Liver (tissue), 9 donors: ENCODE results near the gene CSNK2B. TPM values are rescaled to one million over a fixed set of nuclear protein-coding genes. Genes with fewer than 3 reads are reported as not detected.

Experiments
- DNase-seq: peaks from one replicate; pipeline ENCODE4 v3.0.0-alpha.2; 2017; ENCODE audit warnings: low spot score
- H3K27ac ChIP-seq, 2 donors: one replicate each; pipeline ENCODE4 v1.7.0; 2013; ENCODE audit warnings: inconsistent platforms in 2 of 2, low read length in 2 of 2, control low read depth in 1 of 2, low read depth in 1 of 2, mild to moderate bottlenecking in 1 of 2
- H3K27me3 ChIP-seq, 4 donors: one replicate each; pipeline versions ENCODE4 v1.6.1 to v1.7.0; 2013; ENCODE audit warnings: low read length in 3 of 4, inconsistent platforms in 1 of 4, mild to moderate bottlenecking in 1 of 4, moderate library complexity in 1 of 4; ENCODE audit not compliant: control insufficient read depth in 4 of 4, insufficient read depth in 4 of 4
- H3K36me3 ChIP-seq, 4 donors: one replicate each; pipeline versions ENCODE4 v1.6.1 to v1.7.0; 2013; ENCODE audit warnings: low read length in 3 of 4, mild to moderate bottlenecking in 3 of 4, low read depth in 1 of 4, moderate library complexity in 1 of 4; ENCODE audit not compliant: control insufficient read depth in 4 of 4, insufficient read depth in 3 of 4
- H3K4me1 ChIP-seq, 4 donors: one replicate each; pipeline versions ENCODE4 v1.6.1 to v1.7.0; 2013; ENCODE audit warnings: low read length in 3 of 4, mild to moderate bottlenecking in 3 of 4, moderate library complexity in 1 of 4; ENCODE audit not compliant: control insufficient read depth in 4 of 4, insufficient read depth in 4 of 4
- H3K4me3 ChIP-seq, 3 donors: one replicate each; pipeline versions ENCODE4 v1.6.1 to v1.7.0; 2013; ENCODE audit warnings: low read length in 3 of 3, control low read depth in 1 of 3, low read depth in 1 of 3, mild to moderate bottlenecking in 1 of 3
- H3K9ac ChIP-seq, 2 donors: one replicate each; pipeline ENCODE4 v1.7.0; 2013; ENCODE audit warnings: low read length in 2 of 2, mild to moderate bottlenecking in 2 of 2, moderate library complexity in 2 of 2, control low read depth in 1 of 2, low read depth in 1 of 2
- H3K9me3 ChIP-seq, 4 donors: one replicate each; pipeline versions ENCODE4 v1.6.1 to v1.7.0; 2013; ENCODE audit warnings: low read length in 3 of 4; ENCODE audit not compliant: control insufficient read depth in 4 of 4
- FOXA2 ChIP-seq: IDR thresholded peaks from 2 replicates; pipeline ENCODE4 v1.6.1; 2016; ENCODE audit warnings: antibody characterized with exemption
- HNF4A ChIP-seq, 2 donors: conservative IDR thresholded peaks; 2 replicates each; pipeline ENCODE4 v1.6.1; 2016; ENCODE audit warnings: antibody characterized with exemption in 2 of 2, mild to moderate bottlenecking in 2 of 2
- HNF4G ChIP-seq: IDR thresholded peaks from 2 replicates; pipeline ENCODE4 v1.6.1; 2016; ENCODE audit warnings: antibody characterized with exemption
- NR2F2 ChIP-seq: IDR thresholded peaks from 2 replicates; pipeline ENCODE4 v1.6.1; 2016; ENCODE audit warnings: antibody characterized with exemption
- RAD21 ChIP-seq, 2 donors: IDR thresholded peaks; 2 replicates each; pipeline ENCODE4 v1.6.1; 2016; ENCODE audit warnings: antibody characterized with exemption in 2 of 2, mild to moderate bottlenecking in 2 of 2
- RXRA ChIP-seq, 2 donors: IDR thresholded peaks; 2 replicates each; pipeline ENCODE4 v1.6.1; 2017 to 2018; ENCODE audit warnings: antibody characterized with exemption in 2 of 2, mild to moderate bottlenecking in 1 of 2
- YY1 ChIP-seq: IDR thresholded peaks from 2 replicates; pipeline ENCODE4 v1.6.1; 2016; ENCODE audit warnings: antibody characterized with exemption, mild to moderate bottlenecking
- WGBS: extraction: QIAGEN DNeasy Blood & Tissue Kit; methylation state at CpG from one replicate; pipeline ENCODE4 v1.1.7; 2013; 5-methylcytosine and 5-hydroxymethylcytosine counted together
- polyA plus RNA-seq, 2 donors: library from polyadenylated mRNA; stranded (reverse) in 1 of 2; unstranded in 1 of 2; fragments of 200-250 nt in 1 of 2; fragments of >200 nt in 1 of 2; fragmentation: Nextera tagmentation in 1 of 2; extraction: Ambion mirVana in 1 of 2; gene quantifications; one replicate each; pipeline versions ENCODE4 v1.2.1 to v1.2.3, GENCODE V29; 2013 to 2015
- total RNA-seq, 2 donors: library from RNA; depleted of rRNA; stranded (reverse); fragments of >200 nt; gene quantifications; one replicate each; pipeline ENCODE4 v1.2.3, GENCODE V29; 2014
- TF ChIP-seq, protein P1 (sequence below): IDR thresholded peaks from 2 replicates; pipeline ENCODE4 v1.6.1; 2016; ENCODE audit warnings: antibody characterized with exemption, mild to moderate bottlenecking
- TF ChIP-seq, protein P2 (sequence below): IDR thresholded peaks from 2 replicates; pipeline ENCODE4 v1.6.1; 2016; ENCODE audit warnings: antibody characterized with exemption
- TF ChIP-seq, protein P3 (sequence below): IDR thresholded peaks from 2 replicates; pipeline ENCODE4 v1.6.1; 2016; ENCODE audit warnings: antibody characterized with exemption
- TF ChIP-seq, protein P4 (sequence below): IDR thresholded peaks from 2 replicates; pipeline ENCODE4 v1.6.1; 2016; ENCODE audit warnings: antibody characterized with exemption
- donor health status: healthy.
- donor health status: healthy.
- donor health status: healthy.
- donor health status: healthy.
- donor health status: healthy.

The CSNK2B gene
- total and polyA plus RNA-seq, 4 donors = 58.1 to 108 (median 77.0) TPM

DNA sequence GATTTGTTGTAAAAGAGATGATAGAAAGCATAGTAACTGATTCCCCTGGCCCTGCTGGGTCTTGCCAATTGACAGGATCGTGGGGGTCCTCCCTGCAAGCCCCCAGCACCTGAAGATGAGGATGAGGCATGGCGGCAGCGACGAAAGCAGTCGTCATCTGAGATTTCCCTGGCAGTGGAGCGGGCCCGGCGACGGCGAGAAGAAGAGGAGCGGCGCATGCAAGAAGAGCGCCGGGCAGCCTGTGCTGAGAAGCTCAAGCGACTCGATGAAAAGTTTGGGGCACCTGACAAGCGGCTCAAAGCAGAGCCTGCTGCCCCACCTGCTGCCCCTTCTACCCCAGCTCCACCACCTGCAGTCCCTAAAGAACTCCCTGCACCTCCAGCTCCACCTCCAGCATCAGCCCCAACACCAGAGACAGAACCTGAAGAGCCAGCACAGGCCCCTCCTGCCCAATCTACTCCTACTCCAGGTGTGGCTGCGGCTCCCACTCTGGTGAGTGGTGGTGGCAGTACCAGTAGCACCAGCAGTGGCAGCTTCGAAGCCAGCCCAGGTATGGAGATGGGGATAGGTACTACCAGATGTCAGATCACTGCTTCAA is 38.1 kb upstream of the CSNK2B start (continued):
- TF ChIP-seq, protein P1, sequence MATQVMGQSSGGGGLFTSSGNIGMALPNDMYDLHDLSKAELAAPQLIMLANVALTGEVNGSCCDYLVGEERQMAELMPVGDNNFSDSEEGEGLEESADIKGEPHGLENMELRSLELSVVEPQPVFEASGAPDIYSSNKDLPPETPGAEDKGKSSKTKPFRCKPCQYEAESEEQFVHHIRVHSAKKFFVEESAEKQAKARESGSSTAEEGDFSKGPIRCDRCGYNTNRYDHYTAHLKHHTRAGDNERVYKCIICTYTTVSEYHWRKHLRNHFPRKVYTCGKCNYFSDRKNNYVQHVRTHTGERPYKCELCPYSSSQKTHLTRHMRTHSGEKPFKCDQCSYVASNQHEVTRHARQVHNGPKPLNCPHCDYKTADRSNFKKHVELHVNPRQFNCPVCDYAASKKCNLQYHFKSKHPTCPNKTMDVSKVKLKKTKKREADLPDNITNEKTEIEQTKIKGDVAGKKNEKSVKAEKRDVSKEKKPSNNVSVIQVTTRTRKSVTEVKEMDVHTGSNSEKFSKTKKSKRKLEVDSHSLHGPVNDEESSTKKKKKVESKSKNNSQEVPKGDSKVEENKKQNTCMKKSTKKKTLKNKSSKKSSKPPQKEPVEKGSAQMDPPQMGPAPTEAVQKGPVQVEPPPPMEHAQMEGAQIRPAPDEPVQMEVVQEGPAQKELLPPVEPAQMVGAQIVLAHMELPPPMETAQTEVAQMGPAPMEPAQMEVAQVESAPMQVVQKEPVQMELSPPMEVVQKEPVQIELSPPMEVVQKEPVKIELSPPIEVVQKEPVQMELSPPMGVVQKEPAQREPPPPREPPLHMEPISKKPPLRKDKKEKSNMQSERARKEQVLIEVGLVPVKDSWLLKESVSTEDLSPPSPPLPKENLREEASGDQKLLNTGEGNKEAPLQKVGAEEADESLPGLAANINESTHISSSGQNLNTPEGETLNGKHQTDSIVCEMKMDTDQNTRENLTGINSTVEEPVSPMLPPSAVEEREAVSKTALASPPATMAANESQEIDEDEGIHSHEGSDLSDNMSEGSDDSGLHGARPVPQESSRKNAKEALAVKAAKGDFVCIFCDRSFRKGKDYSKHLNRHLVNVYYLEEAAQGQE = no peak

DNA sequence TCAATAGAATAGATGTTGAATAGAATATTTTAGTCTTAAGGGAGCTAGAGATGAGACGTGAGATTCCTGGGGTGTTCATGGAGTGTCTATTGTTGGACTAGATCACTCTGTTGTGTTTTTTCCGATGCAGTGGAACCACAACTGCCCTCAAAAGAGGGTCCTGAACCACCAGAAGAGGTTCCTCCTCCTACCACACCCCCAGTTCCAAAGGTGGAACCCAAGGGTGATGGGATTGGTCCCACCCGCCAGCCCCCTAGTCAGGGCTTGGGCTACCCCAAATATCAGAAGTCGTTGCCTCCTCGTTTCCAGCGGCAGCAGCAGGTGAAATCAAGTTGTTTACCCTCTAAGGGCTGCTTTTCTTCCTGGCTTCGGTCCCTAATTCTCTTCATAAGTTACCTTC is 36.9 kb upstream of the CSNK2B start:
- TF ChIP-seq, protein P2, sequence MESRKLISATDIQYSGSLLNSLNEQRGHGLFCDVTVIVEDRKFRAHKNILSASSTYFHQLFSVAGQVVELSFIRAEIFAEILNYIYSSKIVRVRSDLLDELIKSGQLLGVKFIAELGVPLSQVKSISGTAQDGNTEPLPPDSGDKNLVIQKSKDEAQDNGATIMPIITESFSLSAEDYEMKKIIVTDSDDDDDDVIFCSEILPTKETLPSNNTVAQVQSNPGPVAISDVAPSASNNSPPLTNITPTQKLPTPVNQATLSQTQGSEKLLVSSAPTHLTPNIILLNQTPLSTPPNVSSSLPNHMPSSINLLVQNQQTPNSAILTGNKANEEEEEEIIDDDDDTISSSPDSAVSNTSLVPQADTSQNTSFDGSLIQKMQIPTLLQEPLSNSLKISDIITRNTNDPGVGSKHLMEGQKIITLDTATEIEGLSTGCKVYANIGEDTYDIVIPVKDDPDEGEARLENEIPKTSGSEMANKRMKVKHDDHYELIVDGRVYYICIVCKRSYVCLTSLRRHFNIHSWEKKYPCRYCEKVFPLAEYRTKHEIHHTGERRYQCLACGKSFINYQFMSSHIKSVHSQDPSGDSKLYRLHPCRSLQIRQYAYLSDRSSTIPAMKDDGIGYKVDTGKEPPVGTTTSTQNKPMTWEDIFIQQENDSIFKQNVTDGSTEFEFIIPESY = no peak
- TF ChIP-seq HNF4A (conservative IDR thresholded peaks at IDR 0.05) (no peak), FOXA2 (no peak), RAD21 (IDR thresholded peaks at IDR 0.05) (no peak), RXRA (IDR thresholded peaks at IDR 0.05) (no peak), NR2F2 (no peak), YY1 (no peak), HNF4G (no peak)
- TF ChIP-seq, protein P1 = no peak
- TF ChIP-seq, protein P3, sequence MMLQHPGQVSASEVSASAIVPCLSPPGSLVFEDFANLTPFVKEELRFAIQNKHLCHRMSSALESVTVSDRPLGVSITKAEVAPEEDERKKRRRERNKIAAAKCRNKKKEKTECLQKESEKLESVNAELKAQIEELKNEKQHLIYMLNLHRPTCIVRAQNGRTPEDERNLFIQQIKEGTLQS = no peak
- TF ChIP-seq, protein P4, sequence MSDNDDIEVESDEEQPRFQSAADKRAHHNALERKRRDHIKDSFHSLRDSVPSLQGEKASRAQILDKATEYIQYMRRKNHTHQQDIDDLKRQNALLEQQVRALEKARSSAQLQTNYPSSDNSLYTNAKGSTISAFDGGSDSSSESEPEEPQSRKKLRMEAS = no peak
- Histone ChIP-seq H3K4me3 (no peak overlapping the region), H3K9me3 (no peaks in the 10 kb centered on the region), H3K27me3 (no peaks in the 10 kb centered on the region), H3K27ac (no peak overlapping the region), H3K4me1 (peaks cover 2 to 9% (median 5%) of the 10 kb centered on the region in 4 donors), H3K36me3 (peaks cover 48 to 90% (median 70%) of the 10 kb centered on the region in 4 donors), H3K9ac (no peak overlapping the region)
- no peak for DNase-seq
- 94% methylated on average over 7 of the region's 7 CpGs for WGBS
